Mucosa of descending colon (tissue), 3 donors: ENCODE results near the gene CARD11. TPM values are rescaled to one million over a fixed set of nuclear protein-coding genes. Genes with fewer than 3 reads are reported as not detected.

Experiments used
- ATAC-seq: fragments of 200-7000 bp; cut with Tn5 transposase; one replicate; pipeline ENCODE4 v1.9.1; 2020; ENCODE audit warnings: mild to moderate bottlenecking, moderate library complexity
- DNase-seq, 3 donors: peaks; one replicate each; pipeline ENCODE4 v3.0.0-alpha.2; 2020
- H3K36me3 ChIP-seq: fragments of 200-600 bp; one replicate; pipeline ENCODE4 v1.8.0; 2021; ENCODE audit warnings: low read depth, mild to moderate bottlenecking
- H3K4me1 ChIP-seq: fragments of 200-600 bp; one replicate; pipeline ENCODE4 v1.8.0; 2021; ENCODE audit warnings: low read depth, mild to moderate bottlenecking
- H3K4me3 ChIP-seq: fragments of 200-600 bp; one replicate; pipeline ENCODE4 v1.8.0; 2021; ENCODE audit warnings: mild to moderate bottlenecking
- H3K9me3 ChIP-seq: fragments of 200-600 bp; one replicate; pipeline ENCODE4 v1.8.0; 2021; ENCODE audit warnings: mild to moderate bottlenecking
- intact Hi-C, 2 donors: fragments of 100-400 bp; cut with DNase I in 1 of 2; cut with micrococcal nuclease in 1 of 2; formaldehyde crosslinking; loops; one replicate each; pipeline versions ENCODE4 v1.11.0 to v1.11.1; 2022; cut with DNase I, micrococcal nuclease
- total RNA-seq, 3 donors: library from RNA; stranded (reverse); fragmentation: NEBNext Ultra II Directional in 2 of 3; extraction: Animal tissue kit (Norgen Biotek cat#: 25700) in 2 of 3; gene quantifications; one replicate each; pipeline versions ENCODE4 v1.2.1 to v1.2.4, GENCODE V29; 2021 to 2023
- TF ChIP-seq, protein P1 (sequence below): fragments of 200-600 bp; IDR thresholded peaks from one replicate; pipeline ENCODE4 v1.8.0; 2022; ENCODE audit warnings: antibody characterized with exemption, mild to moderate bottlenecking
- donor health status: DM: no; HTN: no; CAD: no; lungs with moderate emphysema.
- donor health status: DM: no; HTN: no; CAD: no.
- donor health status: DM: no; HTN: yes; CAD: no.

The CARD11 gene
- total RNA-seq, 3 donors from 2014 or later: 1.6 to 3.2 (median 3.2) TPM

DNA sequence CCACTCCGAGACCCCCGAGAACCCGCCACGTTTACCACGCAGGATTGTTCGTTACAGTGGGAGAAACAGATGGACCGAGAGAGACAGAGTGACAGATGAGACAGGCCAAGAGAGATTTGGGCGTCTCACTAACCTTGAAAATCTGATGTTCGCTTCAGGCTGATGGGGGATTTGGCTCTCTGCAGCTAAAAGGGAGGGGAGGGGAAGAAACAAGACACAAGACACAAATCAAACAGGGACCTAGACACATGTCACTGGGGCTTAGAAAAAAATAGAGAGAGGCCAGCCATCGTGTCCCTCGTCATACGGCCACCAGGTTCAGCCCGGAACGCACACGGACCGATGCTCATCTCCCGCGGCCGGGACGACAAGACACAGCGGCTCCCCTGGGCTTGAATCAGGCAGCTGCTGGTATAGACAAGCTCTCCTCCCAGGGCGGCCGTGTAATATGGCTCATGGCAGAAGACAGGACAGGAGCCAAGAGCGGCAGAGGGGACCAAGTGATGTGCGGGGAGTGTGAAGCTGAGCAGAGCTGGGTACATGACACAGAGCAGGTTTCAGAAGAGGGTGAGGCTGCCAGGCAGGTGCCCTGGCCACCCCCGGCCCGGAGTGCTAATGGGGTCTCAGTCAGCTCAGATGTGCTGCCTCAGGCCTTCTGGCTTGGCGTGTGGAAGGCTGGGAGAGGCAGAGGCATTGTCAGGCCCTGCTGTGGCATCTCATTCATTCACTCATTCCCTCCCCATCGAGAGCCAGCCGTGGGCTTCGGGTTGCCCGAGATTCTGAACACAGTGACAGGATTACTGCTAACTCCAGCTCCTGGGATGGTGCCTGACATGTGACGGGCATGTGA, 111.0 kb downstream of the CARD11 start:
- no peaks in the 10 kb centered on the region for H3K4me1 ChIP-seq
- intact Hi-C loops: no loop called here
- DNase-seq: no peak
- TF ChIP-seq, protein P1, sequence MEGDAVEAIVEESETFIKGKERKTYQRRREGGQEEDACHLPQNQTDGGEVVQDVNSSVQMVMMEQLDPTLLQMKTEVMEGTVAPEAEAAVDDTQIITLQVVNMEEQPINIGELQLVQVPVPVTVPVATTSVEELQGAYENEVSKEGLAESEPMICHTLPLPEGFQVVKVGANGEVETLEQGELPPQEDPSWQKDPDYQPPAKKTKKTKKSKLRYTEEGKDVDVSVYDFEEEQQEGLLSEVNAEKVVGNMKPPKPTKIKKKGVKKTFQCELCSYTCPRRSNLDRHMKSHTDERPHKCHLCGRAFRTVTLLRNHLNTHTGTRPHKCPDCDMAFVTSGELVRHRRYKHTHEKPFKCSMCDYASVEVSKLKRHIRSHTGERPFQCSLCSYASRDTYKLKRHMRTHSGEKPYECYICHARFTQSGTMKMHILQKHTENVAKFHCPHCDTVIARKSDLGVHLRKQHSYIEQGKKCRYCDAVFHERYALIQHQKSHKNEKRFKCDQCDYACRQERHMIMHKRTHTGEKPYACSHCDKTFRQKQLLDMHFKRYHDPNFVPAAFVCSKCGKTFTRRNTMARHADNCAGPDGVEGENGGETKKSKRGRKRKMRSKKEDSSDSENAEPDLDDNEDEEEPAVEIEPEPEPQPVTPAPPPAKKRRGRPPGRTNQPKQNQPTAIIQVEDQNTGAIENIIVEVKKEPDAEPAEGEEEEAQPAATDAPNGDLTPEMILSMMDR: no peak
- no peak for ATAC-seq
- no peaks in the 10 kb centered on the region for H3K36me3 ChIP-seq
- H3K4me3 ChIP-seq: no peak overlapping the region
- no peaks in the 10 kb centered on the region for H3K9me3 ChIP-seq

DNA sequence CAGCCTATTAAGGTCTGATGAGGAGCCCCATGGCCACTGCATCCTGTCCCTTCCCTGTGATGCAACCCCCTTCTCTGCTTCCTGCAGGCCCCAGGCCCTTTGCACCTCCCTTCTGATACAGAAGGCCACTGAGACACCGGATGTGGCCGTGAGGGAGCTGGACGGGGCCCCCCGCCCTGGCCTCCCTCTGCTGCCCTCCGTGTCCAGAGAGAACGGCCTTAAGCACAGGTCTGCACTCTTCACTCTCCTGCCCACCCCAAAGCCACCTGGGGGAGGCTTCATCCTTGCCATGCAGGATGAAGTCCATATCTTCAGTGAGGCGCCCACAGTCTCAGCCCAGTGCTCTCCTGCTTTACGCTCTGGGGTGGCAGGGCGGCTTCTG, 112.6 kb downstream of the CARD11 start:
- ATAC-seq: no peak
- no peaks in the 10 kb centered on the region for H3K36me3 ChIP-seq
- no peak overlapping the region for H3K4me3 ChIP-seq
- intact Hi-C loops: no loop called here
- no peaks in the 10 kb centered on the region for H3K9me3 ChIP-seq
- no peak for DNase-seq
- TF ChIP-seq, protein P1: no peak
- no peaks in the 10 kb centered on the region for H3K4me1 ChIP-seq

DNA sequence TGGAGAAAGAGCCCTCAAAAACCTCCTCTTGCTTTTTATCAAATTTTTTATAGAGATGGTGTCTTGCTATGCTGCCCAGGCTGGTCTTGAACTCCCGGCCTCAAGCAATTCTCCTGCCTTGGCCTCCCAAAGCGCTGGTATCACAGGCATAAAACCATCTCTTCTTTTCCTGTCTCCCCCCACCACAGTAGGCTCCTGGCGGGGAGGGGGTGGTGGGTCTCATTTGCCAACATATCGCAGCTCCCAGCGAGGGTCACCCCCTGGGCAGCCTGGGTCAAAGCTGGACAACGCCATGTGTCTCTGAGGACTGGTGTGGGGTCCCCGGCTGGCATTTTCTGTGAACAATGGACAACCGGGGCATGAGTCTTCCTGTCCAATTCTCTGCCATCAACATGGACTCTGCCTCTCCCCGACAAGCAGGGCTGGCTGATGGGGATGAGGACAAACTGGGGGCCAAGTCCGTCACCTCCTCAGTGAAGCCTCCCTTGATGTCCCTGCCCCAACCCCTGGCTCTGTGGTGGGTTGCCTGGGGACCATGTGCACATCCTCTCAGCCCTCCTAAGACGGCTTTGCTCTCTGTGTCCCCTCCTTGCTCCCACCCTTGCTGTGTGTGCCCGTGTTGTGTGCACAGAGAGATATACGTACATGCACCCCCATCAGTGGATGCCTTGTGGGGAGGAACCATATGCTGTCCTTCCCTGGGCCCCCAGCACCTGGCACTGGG, 113.2 kb downstream of the CARD11 start:
- Histone ChIP-seq H3K9me3 (no peaks in the 10 kb centered on the region), H3K4me1 (no peaks in the 10 kb centered on the region), H3K4me3 (no peak overlapping the region), H3K36me3 (no peaks in the 10 kb centered on the region)
- DNase-seq (no peak), ATAC-seq (no peak)
- intact Hi-C loops: no loop called here
- TF ChIP-seq, protein P1: no peak

DNA sequence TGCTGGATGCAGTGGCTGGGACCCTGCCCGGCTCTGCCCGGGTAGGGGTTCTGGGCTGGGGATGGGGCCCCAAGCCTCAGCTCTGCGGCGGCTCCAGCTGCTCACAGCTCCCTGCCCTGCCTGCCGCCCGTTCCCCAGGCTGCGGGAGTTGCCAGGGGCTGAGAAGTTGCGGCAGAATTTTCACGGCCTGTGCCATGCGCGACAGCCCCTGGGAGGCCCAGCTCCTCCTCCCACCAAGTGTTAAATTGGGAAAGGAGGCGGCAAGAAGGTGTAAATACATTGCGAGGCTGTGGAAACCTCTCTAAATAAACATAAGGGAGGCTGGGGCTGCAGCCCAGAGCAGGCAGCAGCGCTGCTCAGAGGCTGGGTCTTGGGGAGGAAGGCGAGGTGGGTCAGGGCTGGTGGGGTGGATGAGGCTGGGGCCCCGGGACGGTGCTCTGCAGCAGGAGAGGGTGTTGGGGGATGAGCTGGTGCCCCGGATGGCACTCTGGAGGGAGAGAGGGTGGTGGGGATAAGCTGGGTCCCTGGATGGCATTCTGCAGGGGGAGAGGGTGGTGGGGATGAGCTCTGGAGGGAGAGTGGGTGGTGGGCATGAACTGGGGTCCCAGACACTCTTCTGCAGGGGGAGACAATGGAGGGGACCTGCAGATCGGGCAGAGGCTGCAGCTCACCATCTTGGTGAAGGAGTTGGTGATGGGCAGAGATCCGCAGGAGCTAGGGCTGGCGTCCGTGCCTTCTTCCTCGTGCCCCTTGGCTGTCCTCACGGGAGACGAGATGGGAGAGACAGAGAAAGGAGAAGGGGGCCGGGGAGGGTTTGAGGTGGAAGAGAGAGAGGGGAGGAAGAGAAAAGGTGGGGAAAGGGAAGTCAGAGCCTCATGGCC, 114.1 kb downstream of the CARD11 start:
- Histone ChIP-seq H3K36me3 (no peaks in the 10 kb centered on the region), H3K4me1 (no peaks in the 10 kb centered on the region), H3K9me3 (no peaks in the 10 kb centered on the region), H3K4me3 (no peak overlapping the region)
- intact Hi-C loops: no loop called here
- ATAC-seq (no peak), DNase-seq (no peak)
- TF ChIP-seq, protein P1: no peak

DNA sequence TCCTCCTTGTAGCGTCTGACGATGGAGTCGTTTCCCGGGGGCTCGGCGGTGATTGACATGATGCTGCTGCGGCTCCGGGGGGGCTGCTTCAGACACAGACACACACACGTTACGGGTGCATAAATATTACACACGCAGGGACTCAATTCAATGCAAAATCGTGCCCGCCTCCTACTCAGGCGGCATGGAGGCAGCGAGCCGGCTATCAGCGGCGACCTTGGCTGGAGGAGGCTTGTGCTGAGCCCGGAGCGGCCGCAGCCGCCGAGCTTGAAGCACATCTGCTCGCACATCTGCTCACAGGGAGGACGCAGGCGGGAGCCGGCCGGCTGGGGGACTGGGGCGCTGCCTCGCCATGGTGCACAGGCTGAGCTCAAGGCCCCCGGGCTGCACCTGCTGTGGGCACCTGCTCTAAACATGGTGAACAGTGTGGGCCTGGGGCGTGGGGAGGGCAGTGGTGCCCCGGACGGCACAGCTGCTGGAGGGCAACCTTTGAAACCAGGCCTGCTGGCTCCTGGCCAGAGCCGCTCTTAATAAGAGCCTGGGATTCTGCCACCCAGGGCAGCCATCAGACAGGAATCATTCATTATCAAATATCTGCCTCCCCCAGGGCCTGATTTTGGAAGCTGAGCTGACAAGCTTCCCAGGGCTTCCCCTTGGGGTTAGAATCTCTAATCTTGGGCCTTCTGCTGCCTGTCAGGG, 114.9 kb downstream of the CARD11 start:
- no peaks in the 10 kb centered on the region for H3K36me3 ChIP-seq
- no peak overlapping the region for H3K4me3 ChIP-seq
- H3K9me3 ChIP-seq: no peaks in the 10 kb centered on the region
- ATAC-seq (no peak), DNase-seq (no peak)
- TF ChIP-seq, protein P1: no peak
- intact Hi-C loops: no loop called here
- no peaks in the 10 kb centered on the region for H3K4me1 ChIP-seq
